DLD1 (cell line): Measurements from ENCODE around the gene HINFP.
"Not testable (repeated sequence)": the region's sequence is repeated elsewhere in the genome, so short reads cannot be mapped to it uniquely, and the experiment has no call there.

ENCODE experiments used
- in situ Hi-C: cut with HindIII; loops from 2 replicates; pipeline ENCODE4 v1.10.0; 2017; ENCODE audit warnings: low sequenced_read_pairs

Gene HINFP

DNA sequence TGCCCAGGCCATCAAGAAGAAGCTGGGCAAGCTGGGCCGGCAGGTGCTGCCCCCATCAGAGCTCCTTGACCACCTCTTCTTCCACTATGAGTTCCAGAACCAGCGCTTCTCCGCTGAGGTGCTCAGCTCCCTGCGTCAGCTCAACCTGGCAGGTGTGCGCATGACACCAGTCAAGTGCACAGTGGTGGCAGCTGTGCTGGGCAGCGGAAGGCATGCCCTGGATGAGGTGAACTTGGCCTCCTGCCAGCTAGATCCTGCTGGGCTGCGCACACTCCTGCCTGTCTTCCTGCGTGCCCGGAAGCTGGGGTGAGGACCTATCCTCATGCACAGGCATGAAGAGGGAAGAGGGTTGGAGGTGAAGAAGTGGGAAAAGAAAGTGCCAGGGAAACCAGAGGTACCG, 58.6 kb downstream of the HINFP start:
- in situ Hi-C loops: no loop called here

DNA sequence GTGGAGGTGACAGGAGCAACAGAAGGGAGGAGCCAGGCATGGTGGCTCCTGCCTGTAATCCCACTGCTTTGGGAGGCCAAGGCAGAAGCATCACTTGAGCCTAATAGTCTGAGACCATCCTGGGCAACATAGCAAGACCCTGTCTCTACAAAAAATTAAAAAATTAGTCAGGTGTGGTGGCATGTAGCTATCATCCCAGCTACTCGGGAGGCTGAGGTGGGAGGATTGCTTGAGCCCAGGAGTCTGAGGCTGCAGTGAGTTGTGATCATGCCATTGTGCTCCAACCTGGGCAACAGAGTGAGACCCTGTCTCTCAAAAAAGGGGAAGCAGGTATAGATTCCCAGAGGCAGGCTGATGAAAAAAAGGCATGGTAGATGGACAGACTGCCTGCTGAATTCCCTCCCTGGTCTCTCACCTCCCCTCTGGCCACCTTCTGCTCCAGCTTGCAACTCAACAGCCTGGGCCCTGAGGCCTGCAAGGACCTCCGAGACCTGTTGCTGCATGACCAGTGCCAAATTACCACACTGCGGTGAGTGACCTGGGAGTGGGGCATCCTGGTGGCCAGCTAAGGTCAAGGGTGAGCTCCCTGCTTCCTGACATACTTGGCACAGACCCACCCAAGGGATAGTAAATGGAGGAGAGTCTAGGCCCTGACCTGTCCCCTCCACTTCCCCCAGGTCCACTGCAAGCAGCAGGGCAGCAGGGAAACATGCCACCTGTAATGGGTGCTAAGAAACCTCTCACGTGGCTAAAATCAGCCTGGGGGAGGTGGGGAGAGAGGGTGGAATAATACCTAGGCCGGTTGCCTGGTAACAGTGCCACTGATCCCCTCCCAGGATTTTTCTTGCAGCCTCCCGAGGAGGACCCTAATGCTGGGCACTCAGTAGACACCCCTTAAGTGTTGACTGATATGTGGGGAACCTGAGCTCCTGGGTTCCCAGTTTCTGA, 59.6 kb downstream of the HINFP start:
- in situ Hi-C loops: no loop called here

DNA sequence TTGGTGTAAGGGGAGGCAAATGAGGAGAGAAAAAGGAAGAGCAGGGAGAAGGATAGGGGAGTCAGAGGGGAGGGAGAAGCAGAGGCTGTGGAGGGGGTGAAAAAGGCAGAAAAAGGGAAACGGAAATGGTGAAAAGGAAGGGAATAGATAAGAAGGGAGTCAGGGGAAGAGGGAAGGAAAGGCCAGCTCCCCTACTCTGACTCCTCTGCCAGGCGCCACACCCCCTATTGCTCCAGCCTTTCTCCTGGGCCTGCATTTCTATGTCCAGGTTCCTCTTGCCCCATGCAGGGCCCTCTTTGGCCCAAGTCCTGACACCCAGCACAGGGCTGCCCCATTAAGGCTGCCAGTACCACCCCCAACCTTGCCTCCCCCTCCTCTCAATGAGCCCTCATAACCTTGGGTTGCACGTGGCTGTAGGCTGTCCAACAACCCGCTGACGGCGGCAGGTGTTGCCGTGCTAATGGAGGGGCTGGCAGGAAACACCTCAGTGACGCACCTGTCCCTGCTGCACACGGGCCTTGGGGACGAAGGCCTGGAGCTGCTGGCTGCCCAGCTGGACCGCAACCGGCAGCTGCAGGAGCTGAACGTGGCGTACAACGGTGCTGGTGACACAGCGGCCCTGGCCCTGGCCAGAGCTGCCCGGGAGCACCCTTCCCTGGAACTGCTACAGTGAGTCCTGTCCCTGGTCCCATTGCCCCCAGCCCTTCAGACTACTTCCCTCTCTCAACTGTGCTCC, 60.5 kb downstream of the HINFP start:
- in situ Hi-C loops: no loop called here

DNA sequence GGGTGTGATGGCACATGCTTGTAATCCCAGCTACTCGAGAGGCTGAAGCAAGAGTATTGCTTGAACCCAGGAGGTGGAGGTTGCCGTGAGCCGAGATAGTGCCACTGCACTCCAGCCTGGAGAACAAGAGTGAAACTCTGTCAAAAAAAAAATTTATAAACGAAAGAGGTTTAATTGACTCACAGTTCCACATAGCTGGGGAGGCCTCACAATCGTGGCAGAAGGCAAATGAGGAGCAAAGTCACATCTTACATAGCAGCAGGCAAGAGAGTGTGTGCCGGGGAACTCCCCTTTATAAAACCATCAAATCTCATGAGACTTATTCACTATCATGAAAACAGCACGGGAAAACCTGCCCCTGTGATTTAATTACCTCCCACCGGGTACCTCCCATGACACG, 63.0 kb downstream of the HINFP start:
- in situ Hi-C loops: not testable (repeated sequence)
